ENCODE results near the gene ATG4D. TPM values are rescaled to one million over a fixed set of nuclear protein-coding genes. Genes with fewer than 3 reads are reported as not detected.

ATG4D gene
- total and polyA plus RNA-seq, 2 of the 4 experiments (the other 2 are of a cell fraction): 8.2 to 21.8 TPM

DNA sequence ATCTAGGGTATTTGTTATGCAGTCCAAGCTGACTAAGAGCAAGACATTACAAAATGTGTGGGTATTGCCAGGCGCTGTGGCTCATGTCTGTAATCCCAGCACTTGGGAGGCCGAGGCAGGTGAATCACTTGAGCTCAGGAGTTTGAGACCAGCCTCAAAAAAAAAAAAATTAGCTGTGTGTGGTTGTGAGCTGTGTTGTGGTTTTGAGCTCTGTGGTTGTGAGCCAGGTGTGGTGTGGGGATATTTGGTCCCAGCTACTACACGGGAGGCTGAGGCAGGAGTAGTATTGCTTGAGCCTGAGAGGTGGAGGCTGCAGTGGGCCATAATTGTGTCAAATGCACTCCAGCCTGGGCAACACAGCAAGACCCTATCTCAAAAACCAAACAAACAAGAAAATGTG, 35.0 kb upstream of the ATG4D start:
- ChIA-PET POLR2A (ENCODE audit: unreplicated experiment) (interaction anchor here (0.6 kb wide), 1 partner anchor 10 kb away, joined by 3 read pairs; no protein-coding TSS in a partner anchor), CTCF (interaction anchor here (0.6 kb wide), 1 partner anchor 17 kb away, joined by 3 read pairs; no protein-coding TSS in a partner anchor)
- H3K27me3 ChIP-seq (ENCODE audit: control insufficient read depth, insufficient read depth, low read length): peaks cover 11% of the 10 kb centered on the region
- H3K4me3 ChIP-seq (ENCODE audit: insufficient read depth, low read depth, low read length): no peak overlapping the region
- in situ Hi-C loops (cut with MboI; ENCODE audit: low sequenced_read_pairs) (no loop called here), intact Hi-C loops (cut with micrococcal nuclease) (no loop called here), dilution Hi-C loops (cut with HindIII; ENCODE audit: low sequenced_read_pairs, unreplicated experiment) (no loop called here)
- no peak overlapping the region for H3K9ac ChIP-seq (ENCODE audit: low read depth, low read length)
- no peaks in the 10 kb centered on the region; the same call in 1 of the 2 replicates for H3K4me1 ChIP-seq (ENCODE audit: control insufficient read depth, insufficient read depth, low read length)
- DNase-seq: peak; percentile 28
- no peak overlapping the region for H3K4me2 ChIP-seq (ENCODE audit: low read depth, low read length)
- no peak overlapping the region for H3K4ac ChIP-seq (ENCODE audit: low read depth, low read length)
- H4K5ac ChIP-seq (ENCODE audit: low read depth, low read length): no peak overlapping the region
- no peak overlapping the region for H3K18ac ChIP-seq (ENCODE audit: low read depth, low read length)
- no peaks in the 10 kb centered on the region for H3K36me3 ChIP-seq (ENCODE audit: control insufficient read depth, insufficient read depth, low read length)
- H3K9me3 ChIP-seq (ENCODE audit: control insufficient read depth, insufficient read depth, low read length): no peaks in the 10 kb centered on the region
- no peak overlapping the region for H3K23ac ChIP-seq (ENCODE audit: low read depth, low read length)
- H4K8ac ChIP-seq (ENCODE audit: low read depth in 2 of 2, low read length in 2 of 2): no peak overlapping the region
- no peak overlapping the region for H2BK5ac ChIP-seq (ENCODE audit: low read depth, low read length, poor library complexity, severe bottlenecking)
- no peak overlapping the region for H2AFZ ChIP-seq (replicated peaks; ENCODE audit: low read length, poor library complexity)
- H3K9me1 ChIP-seq (ENCODE audit: insufficient read depth, low read length): 0 out of 2 replicates have a peak, but pooled peaks cover 3% of the 10 kb centered on the region
- no peak overlapping the region for H2BK15ac ChIP-seq (ENCODE audit: low read depth, low read length)
- H4K91ac ChIP-seq (ENCODE audit: insufficient read depth, low read depth, low read length): no peak overlapping the region
- no peak for ATAC-seq (ENCODE audit: low read depth)
- H2BK120ac ChIP-seq (ENCODE audit: low read depth, low read length): no peak overlapping the region
- H2BK20ac ChIP-seq (ENCODE audit: low read depth, low read length): no peak overlapping the region
- H3K79me1 ChIP-seq (ENCODE audit: low read depth in 1 of 2, low read length in 2 of 2): no peaks in the 10 kb centered on the region; a peak in 1 of 4 replicates
- WGBS, 2 experiments (ENCODE audit: extremely low coverage in 2 of 2, insufficient read length in 1 of 2): 57% methylated on average over 1 of the region's 3 CpGs; no CpG with 5 or more reads in 1 of the 2 experiments
- no peaks in the 10 kb centered on the region for H4K20me1 ChIP-seq (ENCODE audit: insufficient read depth, low read length)
- no peak overlapping the region for H2AK9ac ChIP-seq (replicated peaks; ENCODE audit: low read depth, low read length, poor library complexity)
- no peak for TF ChIP-seq NFE2L2 (IDR thresholded peaks at IDR 0.05; ENCODE audit: low read depth, low read length)
- TF ChIP-seq BHLHE40 (IDR thresholded peaks at IDR 0.05; ENCODE audit: low read depth, low read length): no peak
- TF ChIP-seq MXI1 (IDR thresholded peaks at IDR 0.05; ENCODE audit: borderline replicate concordance, low read depth, low read length): no peak
- TF ChIP-seq USF2 (IDR thresholded peaks at IDR 0.05; ENCODE audit: low read depth, low read length): no peak
- no peak for TF ChIP-seq POLR2A (IDR thresholded peaks at IDR 0.05; ENCODE audit: low read depth, low read length)
- TF ChIP-seq MAFK (IDR thresholded peaks at IDR 0.05; ENCODE audit: low read depth, low read length): no peak
- no peak for TF ChIP-seq MAZ (IDR thresholded peaks at IDR 0.05; ENCODE audit: borderline replicate concordance, low read depth, low read length)
- TF ChIP-seq, protein P1, sequence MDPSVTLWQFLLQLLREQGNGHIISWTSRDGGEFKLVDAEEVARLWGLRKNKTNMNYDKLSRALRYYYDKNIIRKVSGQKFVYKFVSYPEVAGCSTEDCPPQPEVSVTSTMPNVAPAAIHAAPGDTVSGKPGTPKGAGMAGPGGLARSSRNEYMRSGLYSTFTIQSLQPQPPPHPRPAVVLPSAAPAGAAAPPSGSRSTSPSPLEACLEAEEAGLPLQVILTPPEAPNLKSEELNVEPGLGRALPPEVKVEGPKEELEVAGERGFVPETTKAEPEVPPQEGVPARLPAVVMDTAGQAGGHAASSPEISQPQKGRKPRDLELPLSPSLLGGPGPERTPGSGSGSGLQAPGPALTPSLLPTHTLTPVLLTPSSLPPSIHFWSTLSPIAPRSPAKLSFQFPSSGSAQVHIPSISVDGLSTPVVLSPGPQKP (IDR thresholded peaks at IDR 0.05; ENCODE audit: borderline replicate concordance, low read depth, low read length): no peak
- no peak for TF ChIP-seq RCOR1 (IDR thresholded peaks at IDR 0.05; ENCODE audit: insufficient replicate concordance, low read length)
- TF ChIP-seq CEBPB (IDR thresholded peaks at IDR 0.05; ENCODE audit: low read depth, low read length): no peak; the same call in 1 of the 2 replicates
- TF ChIP-seq CHD1 (IDR thresholded peaks at IDR 0.05; ENCODE audit: low read depth, low read length): no peak
- TF ChIP-seq RAD21 (IDR thresholded peaks at IDR 0.05; ENCODE audit: low read length): no peak
- TF ChIP-seq RFX5 (IDR thresholded peaks at IDR 0.05; ENCODE audit: low read depth, low read length): no peak
- TF ChIP-seq SMC3 (IDR thresholded peaks at IDR 0.05; ENCODE audit: low read depth, low read length): no peak
- no peak for TF ChIP-seq FOS (IDR thresholded peaks at IDR 0.05; ENCODE audit: low read depth, low read length)
- TF ChIP-seq, protein P2, sequence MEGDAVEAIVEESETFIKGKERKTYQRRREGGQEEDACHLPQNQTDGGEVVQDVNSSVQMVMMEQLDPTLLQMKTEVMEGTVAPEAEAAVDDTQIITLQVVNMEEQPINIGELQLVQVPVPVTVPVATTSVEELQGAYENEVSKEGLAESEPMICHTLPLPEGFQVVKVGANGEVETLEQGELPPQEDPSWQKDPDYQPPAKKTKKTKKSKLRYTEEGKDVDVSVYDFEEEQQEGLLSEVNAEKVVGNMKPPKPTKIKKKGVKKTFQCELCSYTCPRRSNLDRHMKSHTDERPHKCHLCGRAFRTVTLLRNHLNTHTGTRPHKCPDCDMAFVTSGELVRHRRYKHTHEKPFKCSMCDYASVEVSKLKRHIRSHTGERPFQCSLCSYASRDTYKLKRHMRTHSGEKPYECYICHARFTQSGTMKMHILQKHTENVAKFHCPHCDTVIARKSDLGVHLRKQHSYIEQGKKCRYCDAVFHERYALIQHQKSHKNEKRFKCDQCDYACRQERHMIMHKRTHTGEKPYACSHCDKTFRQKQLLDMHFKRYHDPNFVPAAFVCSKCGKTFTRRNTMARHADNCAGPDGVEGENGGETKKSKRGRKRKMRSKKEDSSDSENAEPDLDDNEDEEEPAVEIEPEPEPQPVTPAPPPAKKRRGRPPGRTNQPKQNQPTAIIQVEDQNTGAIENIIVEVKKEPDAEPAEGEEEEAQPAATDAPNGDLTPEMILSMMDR (conservative IDR thresholded peaks at IDR 0.05; ENCODE audit: low read depth, low read length): no peak
- no TSS peak for BruUV-seq (replicated peaks)
- H3K27ac ChIP-seq (ENCODE audit: insufficient read depth, low read length): no peak overlapping the region
- no peak overlapping the region for H3K14ac ChIP-seq (replicated peaks; ENCODE audit: low read depth, low read length)
- H3K56ac ChIP-seq (ENCODE audit: extremely low read depth, insufficient read depth, low read length): no peak overlapping the region
- H2AK5ac ChIP-seq (ENCODE audit: low read depth, low read length): no peak overlapping the region
